ENCODE measurements around the gene MTMR6. TPM values are rescaled to one million over a fixed set of nuclear protein-coding genes. Genes with fewer than 3 reads are reported as not detected.

MTMR6 gene
- total RNA-seq, 1 donor from 2014 or later: 27.6 TPM

DNA sequence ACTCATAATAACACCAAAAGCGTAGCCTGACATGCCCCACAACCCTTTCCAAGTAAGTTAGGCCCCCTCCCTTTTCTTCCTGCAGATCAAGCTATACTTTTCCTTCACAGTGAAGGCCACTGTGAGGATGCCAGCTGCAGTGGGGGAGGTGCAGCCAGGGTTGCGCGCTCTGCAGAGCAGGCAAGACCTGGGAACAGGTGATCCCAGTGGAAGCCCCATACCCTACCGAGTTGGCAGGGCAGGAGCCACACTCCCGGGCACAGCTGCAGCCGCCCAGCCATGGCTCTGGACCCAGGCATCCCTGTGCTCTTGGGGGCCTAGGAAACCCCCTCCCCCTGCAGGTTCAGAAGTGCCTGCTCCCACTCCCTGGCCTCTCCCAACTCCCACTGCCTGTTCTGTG, 18.7 kb downstream of the MTMR6 start:
- no peak for DNase-seq (ENCODE audit: low read depth)
- TF ChIP-seq CTCF (IDR thresholded peaks at IDR 0.05; ENCODE audit: insufficient read depth, low read length, poor library complexity, severe bottlenecking): no peak

DNA sequence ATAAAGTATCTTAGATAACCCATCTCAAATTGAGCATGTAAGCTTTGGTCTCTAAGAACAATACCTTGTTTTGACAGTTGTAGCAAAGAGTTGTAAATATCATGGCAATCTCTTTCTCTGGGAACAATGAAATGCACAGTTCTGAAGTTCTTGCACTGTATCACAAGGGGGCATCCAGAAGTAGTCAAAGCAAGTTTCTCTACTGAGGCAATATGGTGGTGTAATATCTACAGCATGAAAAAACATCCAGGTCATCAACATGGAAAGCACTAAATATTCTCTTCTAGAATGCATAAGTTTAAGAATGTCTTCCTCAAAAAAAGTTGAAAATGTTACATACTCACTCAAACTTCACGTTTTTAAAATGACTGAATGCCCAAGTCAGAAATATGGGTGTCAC, 19.6 kb downstream of the MTMR6 start:
- Histone ChIP-seq H3K4me3 (ENCODE audit: low read depth, low read length) (no peak overlapping the region), H3K36me3 (ENCODE audit: control insufficient read depth, insufficient read depth, low read length) (no peaks in the 10 kb centered on the region), H3K27me3 (ENCODE audit: control insufficient read depth, insufficient read depth, low read length) (no peaks in the 10 kb centered on the region)
- DNase-seq (ENCODE audit: low read depth): no peak
- no peak for TF ChIP-seq CTCF (IDR thresholded peaks at IDR 0.05; ENCODE audit: insufficient read depth, low read length, poor library complexity, severe bottlenecking)

More for the DNA sequence above, 18.7 kb downstream of the MTMR6 start:
- Histone ChIP-seq H3K36me3 (ENCODE audit: control insufficient read depth, insufficient read depth, low read length) (no peaks in the 10 kb centered on the region), H3K27me3 (ENCODE audit: control insufficient read depth, insufficient read depth, low read length) (no peaks in the 10 kb centered on the region), H3K4me3 (ENCODE audit: low read depth, low read length) (no peak overlapping the region)

- H3K36me3 ChIP-seq (ENCODE audit: control insufficient read depth, insufficient read depth, low read length): no peaks in the 10 kb centered on the region
- H3K4me3 ChIP-seq (ENCODE audit: low read depth, low read length): no peak overlapping the region
- no peak for DNase-seq (ENCODE audit: low read depth)
- no peak for TF ChIP-seq CTCF (IDR thresholded peaks at IDR 0.05; ENCODE audit: insufficient read depth, low read length, poor library complexity, severe bottlenecking)
- no peaks in the 10 kb centered on the region for H3K27me3 ChIP-seq (ENCODE audit: control insufficient read depth, insufficient read depth, low read length)
Observed at GRCh38 chr13:25266706-25267105, 20.6 kb downstream of the MTMR6 start.

GRCh38 chr13:25262261-25262660, 25.0 kb downstream of the MTMR6 start:
- Histone ChIP-seq H3K36me3 (ENCODE audit: control insufficient read depth, insufficient read depth, low read length) (no peaks in the 10 kb centered on the region), H3K4me3 (ENCODE audit: low read depth, low read length) (no peak overlapping the region), H3K27me3 (ENCODE audit: control insufficient read depth, insufficient read depth, low read length) (no peaks in the 10 kb centered on the region)
- no peak for TF ChIP-seq CTCF (IDR thresholded peaks at IDR 0.05; ENCODE audit: insufficient read depth, low read length, poor library complexity, severe bottlenecking)
- no peak for DNase-seq (ENCODE audit: low read depth)

GRCh38 chr13:25253702-25254101, 33.6 kb downstream of the MTMR6 start:
- TF ChIP-seq CTCF (IDR thresholded peaks at IDR 0.05; ENCODE audit: insufficient read depth, low read length, poor library complexity, severe bottlenecking): no peak
- H3K36me3 ChIP-seq (ENCODE audit: control insufficient read depth, insufficient read depth, low read length): no peaks in the 10 kb centered on the region
- no peak overlapping the region for H3K4me3 ChIP-seq (ENCODE audit: low read depth, low read length)
- peak; percentile 38 for DNase-seq (ENCODE audit: low read depth)
- H3K27me3 ChIP-seq (ENCODE audit: control insufficient read depth, insufficient read depth, low read length): no peaks in the 10 kb centered on the region

- no peak for TF ChIP-seq CTCF (IDR thresholded peaks at IDR 0.05; ENCODE audit: insufficient read depth, low read length, poor library complexity, severe bottlenecking)
- no peaks in the 10 kb centered on the region for H3K36me3 ChIP-seq (ENCODE audit: control insufficient read depth, insufficient read depth, low read length)
- H3K4me3 ChIP-seq (ENCODE audit: low read depth, low read length): no peak overlapping the region
- no peaks in the 10 kb centered on the region for H3K27me3 ChIP-seq (ENCODE audit: control insufficient read depth, insufficient read depth, low read length)
- no peak for DNase-seq (ENCODE audit: low read depth)
Observed at GRCh38 chr13:25252752-25253151, 34.5 kb downstream of the MTMR6 start.

Data from kidney epithelial cell (primary cell).